Glomerular visceral epithelial cell (primary cell): ENCODE results near the gene CYP46A1.
A peak's percentile ranks its signal among the peaks of the same experiment; 100 is the strongest.
"Not testable (repeated sequence)": the region's sequence is repeated elsewhere in the genome, so short reads cannot be mapped to it uniquely, and the experiment has no call there.

Source experiments
- DNase-seq: peaks from one replicate; pipeline ENCODE4 v3.0.0-alpha.2; 2016; ENCODE audit errors: extremely low spot score

The CYP46A1 gene

GRCh38 chr14:99757331-99758070, 73.4 kb downstream of the CYP46A1 start:
- peak; percentile 83 for DNase-seq

- DNase-seq, result peak; percentile 48
Measured at GRCh38 chr14:99758121-99758821, 74.2 kb downstream of the CYP46A1 start.

GRCh38 chr14:99758872-99759545, 74.9 kb downstream of the CYP46A1 start:
- no peak for DNase-seq

- DNase-seq, result peak; percentile 84
Measured at GRCh38 chr14:99759546-99759925, 75.4 kb downstream of the CYP46A1 start.

GRCh38 chr14:99760817-99761216, 76.7 kb downstream of the CYP46A1 start:
- DNase-seq, result no peak

- not testable (repeated sequence) for DNase-seq
Measured at GRCh38 chr14:99762911-99763310, 78.8 kb downstream of the CYP46A1 start.

- no peak for DNase-seq
Measured at GRCh38 chr14:99763527-99764221, 79.6 kb downstream of the CYP46A1 start.

GRCh38 chr14:99764222-99764706, 80.2 kb downstream of the CYP46A1 start:
- DNase-seq, result no peak

GRCh38 chr14:99768381-99768780, 84.3 kb downstream of the CYP46A1 start:
- DNase-seq, result no peak

- DNase-seq, result no peak
Measured at GRCh38 chr14:99769123-99769522, 85.0 kb downstream of the CYP46A1 start.

- no peak for DNase-seq
Measured at GRCh38 chr14:99769799-99770198, 85.7 kb downstream of the CYP46A1 start.

- DNase-seq, result no peak
Measured at GRCh38 chr14:99772371-99773283, 88.5 kb downstream of the CYP46A1 start.

GRCh38 chr14:99773521-99774497, 89.7 kb downstream of the CYP46A1 start:
- no peak for DNase-seq

GRCh38 chr14:99774556-99775307, 90.6 kb downstream of the CYP46A1 start:
- DNase-seq, result no peak

GRCh38 chr14:99775351-99775750, 91.3 kb downstream of the CYP46A1 start:
- DNase-seq, result no peak
